GM18517 (cell line): ENCODE results near the gene EHBP1.
A peak's percentile ranks its signal among the peaks of the same experiment; 100 is the strongest.

Source experiments
- ATAC-seq: cut with Tn5 transposase; IDR thresholded peaks from one replicate; pipeline ENCODE4 v1.9.1; 2021; ENCODE audit warnings: mild to moderate bottlenecking, moderate library complexity; ENCODE audit not compliant: unreplicated experiment

The EHBP1 gene

DNA sequence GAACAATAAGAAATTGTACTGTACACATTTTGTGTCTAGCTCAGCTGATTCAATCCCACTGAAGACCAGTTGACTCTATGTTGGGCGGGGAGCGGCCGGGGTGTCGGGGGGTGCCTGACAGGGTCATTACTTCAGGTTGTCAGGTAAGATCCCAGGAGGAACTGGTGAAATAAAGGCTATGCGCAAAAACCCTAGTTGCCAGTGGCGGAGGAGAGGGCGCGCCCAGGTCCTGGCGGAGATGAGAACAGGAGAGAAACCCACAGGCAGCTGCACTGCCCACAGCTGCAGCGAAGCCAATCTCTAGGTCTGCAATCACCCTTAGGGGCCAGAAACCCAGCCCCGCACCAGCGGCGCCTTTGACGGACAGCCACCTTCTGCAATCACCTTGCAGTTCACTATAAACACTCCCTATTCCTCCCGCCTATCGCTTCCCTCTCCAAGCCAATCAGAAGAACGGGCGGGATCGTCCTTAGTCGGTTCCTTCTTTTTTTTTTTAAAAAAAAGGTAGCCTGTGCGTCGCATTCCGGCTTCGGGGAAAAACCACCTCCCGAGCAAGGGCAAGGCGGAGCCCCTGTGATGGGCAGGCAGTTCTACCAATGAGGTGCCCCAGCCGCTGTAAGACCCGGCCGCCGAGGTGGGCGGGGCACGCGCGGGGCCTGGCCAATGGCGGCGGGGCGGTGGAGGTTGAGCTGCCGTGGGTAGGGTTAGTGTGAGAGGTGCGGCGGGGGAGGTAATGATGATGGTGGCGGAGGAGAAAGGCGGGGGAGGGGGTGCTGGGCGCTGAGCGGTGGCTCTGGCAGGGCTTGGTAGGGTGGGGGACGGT, at the start of gene EHBP1:
TSS of gene EHBP1 (plus strand) at position 707 of the 823 bp plus-strand sequence. CDS start 1,479 bp downstream, outside the sequence.
- ATAC-seq = peak; percentile 98

DNA sequence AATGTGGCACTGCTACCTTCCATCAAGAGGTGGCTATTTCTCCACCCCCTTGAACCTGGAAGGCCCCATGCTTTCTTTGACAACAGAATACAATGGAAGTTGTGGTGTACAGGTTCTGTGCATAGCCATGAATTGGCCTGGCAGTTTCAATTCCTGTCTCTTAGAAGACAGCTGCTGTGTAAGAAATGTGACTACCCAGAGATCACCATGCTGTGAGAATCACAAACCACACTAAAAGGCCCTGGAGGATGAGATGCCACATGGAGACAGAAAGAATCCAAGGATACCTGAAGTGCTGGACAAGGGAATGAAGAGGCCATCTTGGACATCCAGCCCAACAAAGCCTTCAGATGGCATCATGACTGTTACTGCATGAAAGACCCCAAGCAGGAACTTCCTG, 47.7 kb upstream of the EHBP1 start:
- no peak for ATAC-seq

- ATAC-seq = no peak
These were observed 46.6 kb upstream of the EHBP1 start for GRCh38 chr2:62658891-62659290.

GRCh38 chr2:62660087-62660486, 45.4 kb upstream of the EHBP1 start:
- ATAC-seq = peak; percentile 80

DNA sequence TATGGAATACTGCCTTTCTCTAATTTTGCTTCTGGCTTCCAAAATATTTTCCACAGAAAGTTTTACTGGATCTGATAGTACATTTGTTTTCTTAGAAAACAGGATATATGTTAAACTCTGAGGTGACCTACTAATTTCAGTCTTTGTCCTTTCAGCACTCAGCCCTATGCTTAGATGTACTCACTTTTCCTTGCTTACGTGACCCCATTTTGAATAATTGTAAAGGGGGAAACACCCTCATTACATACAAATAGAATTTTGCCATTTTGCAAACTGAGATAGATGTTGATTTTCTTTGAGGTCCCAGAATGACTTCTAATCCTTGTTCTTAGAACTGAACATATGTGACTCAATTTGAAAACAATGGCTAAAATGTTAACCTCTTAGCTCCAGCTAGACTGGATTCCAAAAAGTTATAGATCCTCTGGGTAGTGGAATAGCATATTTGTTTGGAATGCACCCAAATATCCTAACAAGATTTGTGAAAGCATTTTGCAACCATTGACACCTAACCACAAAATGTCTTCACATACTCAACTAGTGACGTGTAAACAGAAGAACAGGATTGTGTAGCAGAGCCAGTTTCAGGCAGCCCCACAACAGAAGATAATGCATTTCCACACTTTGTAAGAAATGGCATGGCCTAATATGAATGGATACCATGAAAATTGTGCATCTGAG, 44.8 kb upstream of the EHBP1 start:
- no peak for ATAC-seq

GRCh38 chr2:62661263-62661635, 44.3 kb upstream of the EHBP1 start:
- ATAC-seq = no peak

DNA sequence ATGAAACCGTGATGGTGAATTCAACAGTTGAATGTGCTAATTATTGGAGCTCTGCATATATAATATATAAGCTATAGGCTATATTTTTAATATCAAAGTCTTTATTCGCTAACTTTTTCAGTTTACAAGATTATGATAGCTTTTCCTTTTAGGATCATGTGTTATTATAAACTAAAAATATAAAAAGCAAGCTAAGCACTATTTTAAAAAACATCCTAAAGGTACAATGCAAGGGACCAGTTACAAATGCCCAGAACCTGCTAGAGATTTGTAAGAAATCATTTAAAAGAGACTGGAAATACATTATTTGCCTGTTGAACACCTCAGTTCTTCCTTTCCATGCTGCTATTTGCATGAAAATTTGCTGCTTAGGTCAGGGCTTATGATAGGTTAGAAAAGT, 43.4 kb upstream of the EHBP1 start:
- no peak for ATAC-seq

- ATAC-seq = no peak
These were observed 43.0 kb upstream of the EHBP1 start for GRCh38 chr2:62662554-62662953.

DNA sequence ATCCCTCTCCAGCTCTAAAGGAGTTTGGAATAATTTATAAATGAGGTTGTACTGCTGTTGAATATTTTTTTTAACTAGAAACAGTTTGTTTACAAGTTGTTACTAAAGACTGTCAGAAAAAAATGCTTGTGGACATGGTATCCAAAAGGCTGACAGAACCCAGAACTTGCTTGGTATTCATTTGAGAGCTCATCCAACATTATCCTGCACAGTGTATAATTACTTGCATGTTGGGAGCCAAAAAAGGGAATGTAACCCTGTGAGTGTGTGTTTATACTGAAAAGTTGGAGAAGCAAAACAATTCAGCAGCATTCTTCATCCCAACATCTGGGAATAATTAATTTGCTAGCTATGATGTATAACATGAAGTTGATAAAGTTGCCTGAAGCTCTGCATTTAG, 42.1 kb upstream of the EHBP1 start:
- no peak for ATAC-seq

DNA sequence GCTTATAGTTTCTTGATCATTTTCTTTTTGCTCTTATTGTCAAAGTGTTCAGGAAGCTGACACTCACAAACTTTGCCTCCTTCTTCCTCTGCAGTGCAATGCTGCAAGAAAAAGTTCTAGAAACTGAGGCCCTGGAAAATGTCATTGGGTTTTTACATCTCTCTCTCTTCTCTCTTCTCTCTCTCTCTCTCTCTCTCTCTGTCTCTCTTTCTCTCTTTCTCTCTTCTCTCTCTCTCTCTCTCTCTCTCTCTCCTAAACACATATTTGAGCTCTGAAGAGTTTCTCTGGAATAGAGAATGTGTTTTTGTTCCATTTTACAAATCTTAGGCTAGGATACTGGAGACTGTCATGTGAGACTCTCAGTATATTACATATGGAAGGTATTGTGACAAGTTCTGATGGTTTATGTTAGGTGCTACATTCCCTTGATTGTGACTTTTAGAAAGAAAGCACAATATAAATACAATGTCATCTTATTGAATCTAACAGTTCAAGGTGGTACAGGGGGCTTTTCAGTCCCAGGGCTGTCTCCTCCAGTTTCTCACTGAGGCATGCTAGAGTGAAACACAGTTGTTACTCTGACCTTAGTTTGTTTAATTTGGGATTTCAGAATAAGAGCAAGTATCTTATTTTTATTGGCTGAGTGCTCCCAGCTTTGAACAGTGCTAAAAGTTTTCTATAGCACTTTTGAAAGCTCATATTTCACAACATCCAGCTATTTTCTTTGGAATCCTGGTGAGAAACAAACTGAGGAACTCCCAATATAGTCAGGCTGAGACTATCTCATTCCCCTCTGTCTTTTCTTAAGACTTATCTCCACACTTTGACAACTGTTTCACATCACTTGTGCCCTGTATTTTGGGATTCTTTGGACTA, 41.4 kb upstream of the EHBP1 start:
- ATAC-seq = no peak

GRCh38 chr2:62665446-62665845, 40.1 kb upstream of the EHBP1 start:
- no peak for ATAC-seq

GRCh38 chr2:62669180-62669579, 36.3 kb upstream of the EHBP1 start:
- no peak for ATAC-seq

GRCh38 chr2:62672601-62673000, 32.9 kb upstream of the EHBP1 start:
- ATAC-seq = no peak

GRCh38 chr2:62675062-62675461, 30.5 kb upstream of the EHBP1 start:
- no peak for ATAC-seq

GRCh38 chr2:62685256-62685655, 20.3 kb upstream of the EHBP1 start:
- ATAC-seq = no peak

DNA sequence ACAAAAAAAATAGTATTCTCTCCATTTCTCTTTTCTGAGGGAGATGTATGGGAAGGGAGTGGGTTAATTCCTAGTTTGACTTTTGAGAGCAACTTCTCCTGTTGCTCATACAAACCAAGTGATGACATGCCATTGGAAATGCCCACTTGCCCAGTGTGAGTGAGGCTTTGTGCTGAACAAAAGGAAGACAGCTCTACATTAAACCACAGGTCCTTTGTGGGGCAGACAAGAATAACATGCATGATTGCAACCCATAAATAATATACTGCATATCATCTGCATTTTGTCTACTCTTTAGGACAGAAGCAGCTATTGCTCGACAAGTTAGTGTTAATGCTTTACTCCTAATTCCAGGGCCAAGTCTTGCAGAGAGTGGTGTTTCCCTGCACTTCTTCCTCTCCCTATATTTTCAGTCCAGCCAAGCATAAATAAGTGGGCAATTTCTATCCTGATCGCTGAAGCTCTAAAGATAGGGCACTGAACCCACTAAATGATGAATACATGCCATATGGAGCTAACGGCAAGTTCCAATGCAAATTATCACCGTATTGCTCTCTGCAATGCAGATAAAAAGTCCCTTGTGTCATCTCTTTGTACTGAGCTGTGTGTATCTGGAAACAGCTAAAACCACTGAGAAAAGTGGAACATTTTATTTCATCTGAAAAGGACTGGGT, 19.4 kb upstream of the EHBP1 start:
- no peak for ATAC-seq

GRCh38 chr2:62687636-62688035, 17.9 kb upstream of the EHBP1 start:
- no peak for ATAC-seq

GRCh38 chr2:62688771-62689170, 16.7 kb upstream of the EHBP1 start:
- no peak for ATAC-seq

DNA sequence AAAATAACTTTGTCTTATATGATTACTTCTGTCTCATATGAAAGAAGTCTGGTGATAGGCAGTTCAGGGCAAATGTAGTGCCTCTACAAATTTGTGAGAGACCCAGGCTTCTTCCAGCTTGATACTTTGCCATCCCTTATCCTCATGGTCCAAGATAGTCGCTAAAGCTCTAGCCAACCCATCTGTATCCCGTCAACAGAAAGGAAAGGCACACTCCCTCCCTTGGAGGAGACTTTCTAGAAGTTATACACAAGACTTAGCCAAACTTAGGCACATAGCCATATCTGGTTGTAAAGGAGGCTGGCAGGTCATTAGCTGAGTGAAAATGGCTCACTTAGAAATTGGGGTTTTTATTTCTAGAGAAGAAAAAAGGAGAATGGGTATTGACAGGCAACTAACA, 14.3 kb upstream of the EHBP1 start:
- no peak for ATAC-seq

DNA sequence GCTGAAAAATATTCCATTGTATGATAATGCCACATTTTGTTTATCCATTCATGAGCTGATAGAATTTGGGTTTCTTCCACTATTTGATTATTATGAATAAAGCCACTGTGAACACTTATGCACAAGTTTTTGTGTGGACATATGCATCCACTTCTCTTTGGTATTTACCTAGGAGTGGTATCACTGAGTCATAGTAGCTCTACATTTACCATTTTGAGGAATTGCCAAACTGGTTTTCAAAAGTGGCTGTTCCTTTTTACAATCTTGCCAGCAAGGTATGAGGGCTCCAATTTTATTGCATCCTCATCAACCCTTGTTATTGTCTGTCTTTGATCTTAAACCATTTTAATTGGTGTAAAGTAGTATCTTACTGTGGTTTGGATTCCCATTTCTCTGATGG, 13.3 kb upstream of the EHBP1 start:
- no peak for ATAC-seq

GRCh38 chr2:62698653-62699052, 6.9 kb upstream of the EHBP1 start:
- ATAC-seq = no peak
